SKM-1 (cell line): Measurements from ENCODE around the gene NPAS3.

Experiments
- DNase-seq: peaks from one replicate; lab custom pipeline; 2025; ENCODE audit not compliant: unreplicated experiment; lab: John Stamatoyannopoulos, UW

NPAS3 gene

GRCh38 chr14:33010495-33010894 is 71.8 kb downstream of the NPAS3 start:
- no peak for DNase-seq

DNA sequence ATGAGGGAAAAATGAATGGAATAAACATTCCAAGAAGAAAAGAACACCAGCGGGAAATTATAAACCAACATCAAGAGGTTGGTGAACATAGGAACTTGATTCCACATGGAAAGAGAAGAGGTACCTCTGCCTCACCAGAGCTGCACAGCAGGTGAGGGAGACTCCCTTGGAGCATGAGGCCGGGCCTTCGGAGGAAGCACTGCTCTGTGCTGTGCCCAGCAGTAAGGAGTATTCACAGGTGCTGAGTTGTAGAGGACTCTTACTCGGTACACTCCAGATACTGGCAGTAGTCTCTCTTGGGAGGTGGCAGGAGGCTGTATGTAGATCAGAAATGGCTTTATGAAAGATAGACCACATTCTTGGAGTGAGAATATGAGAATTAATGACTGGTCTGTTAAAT is 76.0 kb downstream of the NPAS3 start:
- DNase-seq = no peak

DNA sequence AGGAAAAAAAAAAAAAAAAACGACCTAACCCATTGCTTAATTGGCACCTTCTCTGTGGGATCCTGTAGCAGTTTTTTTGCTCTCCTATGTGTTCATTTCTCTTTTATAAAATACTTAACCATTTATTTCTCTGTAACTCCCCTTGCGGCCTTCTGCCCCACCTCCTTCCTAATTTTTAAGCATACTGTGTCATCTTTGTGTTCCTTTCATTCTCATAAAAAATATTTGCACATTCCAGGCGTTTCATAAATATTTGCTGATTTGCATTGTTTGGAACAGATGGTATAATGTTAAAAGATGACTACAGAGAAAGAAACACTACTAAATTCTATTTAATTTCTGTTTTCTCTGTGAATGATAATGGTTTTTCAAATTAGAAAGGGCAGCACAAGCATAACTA is 77.9 kb downstream of the NPAS3 start:
- no peak for DNase-seq

DNA sequence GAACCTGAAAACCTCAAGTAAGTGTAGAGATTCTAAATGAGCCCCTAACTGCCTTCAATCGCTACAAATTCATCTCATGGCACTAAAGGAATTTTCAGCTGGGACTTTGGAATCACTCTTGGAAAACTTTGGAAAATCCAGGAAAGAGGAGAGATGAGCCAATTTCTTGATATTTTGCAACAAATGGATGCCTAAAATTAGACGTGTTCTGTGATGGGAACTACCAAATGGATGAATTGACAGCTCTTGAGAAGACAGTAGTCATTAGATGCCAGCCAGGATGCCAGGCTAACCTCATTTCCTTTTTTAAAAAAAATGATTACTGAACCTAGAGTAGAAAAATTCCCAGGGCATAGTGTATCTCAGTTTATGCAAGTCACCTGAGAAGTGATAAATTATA is 78.3 kb downstream of the NPAS3 start:
- DNase-seq = no peak

- no peak for DNase-seq
These were observed 80.7 kb downstream of the NPAS3 start for GRCh38 chr14:33019346-33019745.

- DNase-seq = no peak
These were observed 88.3 kb downstream of the NPAS3 start for GRCh38 chr14:33026850-33027430.

DNA sequence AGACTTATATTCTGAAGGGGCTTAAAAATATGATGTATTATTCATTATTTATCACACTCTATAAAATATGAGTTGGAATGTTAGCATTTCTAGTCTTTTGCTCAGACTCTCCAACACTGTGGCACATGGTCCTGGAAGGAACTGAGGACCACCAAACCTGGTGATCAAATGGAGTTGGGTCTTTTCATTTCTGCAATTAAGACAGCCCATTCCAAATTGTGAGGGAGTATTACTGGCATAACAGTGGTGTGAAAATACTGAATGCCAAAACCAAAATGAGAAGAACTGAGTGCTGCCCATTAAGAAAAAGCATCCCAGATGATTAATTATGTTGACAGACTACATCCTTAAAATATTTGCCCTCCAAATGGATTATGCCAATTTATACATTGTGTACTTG is 90.8 kb downstream of the NPAS3 start:
- no peak for DNase-seq

DNA sequence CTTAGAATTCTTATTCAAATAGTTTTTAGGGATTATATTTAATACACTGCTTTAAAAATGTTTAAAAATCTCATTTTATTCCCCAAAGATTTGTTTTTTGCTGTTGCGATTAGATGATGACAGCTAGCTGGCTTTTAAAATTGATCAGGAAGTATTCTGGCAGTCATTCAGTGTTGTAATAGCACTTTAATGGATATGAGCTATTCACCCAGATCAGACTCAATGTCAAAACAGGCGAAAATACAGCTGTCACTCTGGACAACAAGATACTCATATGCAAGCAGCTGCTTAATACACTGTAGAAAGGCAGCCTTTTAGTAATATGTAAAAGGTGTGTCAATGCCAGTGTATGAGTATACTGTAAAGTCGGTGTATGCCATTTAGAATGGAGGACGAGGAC is 91.7 kb downstream of the NPAS3 start:
- no peak for DNase-seq

- no peak for DNase-seq
These were observed 96.9 kb downstream of the NPAS3 start for GRCh38 chr14:33035416-33036194.

DNA sequence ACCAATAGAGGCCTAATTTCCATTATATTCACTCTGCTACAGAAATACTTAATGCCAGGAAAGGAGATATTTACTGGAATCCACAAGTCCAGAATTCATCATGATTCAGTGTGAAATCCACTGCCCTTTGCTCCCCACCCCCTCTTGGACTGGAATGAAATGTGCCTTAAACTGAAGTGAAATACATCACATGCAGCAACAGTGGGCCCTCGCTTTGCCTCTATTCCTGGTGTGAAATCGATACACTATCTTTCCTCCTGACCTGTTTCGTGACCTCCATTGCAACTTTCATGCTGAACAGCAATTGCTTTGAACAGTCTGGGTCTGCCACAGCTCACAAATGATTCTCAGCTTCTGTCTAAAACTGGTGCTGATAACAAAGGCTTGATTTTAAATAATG is 100.6 kb downstream of the NPAS3 start:
- no peak for DNase-seq

- DNase-seq = no peak
These were observed 101.9 kb downstream of the NPAS3 start for GRCh38 chr14:33040372-33041140.

DNA sequence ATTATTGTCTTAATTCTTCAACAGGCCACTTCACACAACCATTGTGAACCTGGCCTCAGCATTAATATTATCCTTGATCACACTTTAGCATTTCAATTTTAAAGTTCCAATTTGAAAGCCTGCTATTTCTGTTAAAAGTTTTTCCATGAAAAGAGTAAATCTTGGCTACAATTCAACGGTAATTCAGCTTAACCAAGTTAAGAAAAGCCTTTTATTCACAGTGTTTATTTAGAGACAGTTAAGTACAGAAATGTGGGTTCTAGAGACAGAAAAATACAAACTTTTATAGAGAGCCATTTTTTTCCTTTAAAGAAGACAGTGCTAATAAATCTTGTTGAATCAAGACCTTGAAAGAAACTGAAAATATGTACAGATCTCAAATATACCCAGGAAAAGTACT is 103.9 kb downstream of the NPAS3 start:
- no peak for DNase-seq

DNA sequence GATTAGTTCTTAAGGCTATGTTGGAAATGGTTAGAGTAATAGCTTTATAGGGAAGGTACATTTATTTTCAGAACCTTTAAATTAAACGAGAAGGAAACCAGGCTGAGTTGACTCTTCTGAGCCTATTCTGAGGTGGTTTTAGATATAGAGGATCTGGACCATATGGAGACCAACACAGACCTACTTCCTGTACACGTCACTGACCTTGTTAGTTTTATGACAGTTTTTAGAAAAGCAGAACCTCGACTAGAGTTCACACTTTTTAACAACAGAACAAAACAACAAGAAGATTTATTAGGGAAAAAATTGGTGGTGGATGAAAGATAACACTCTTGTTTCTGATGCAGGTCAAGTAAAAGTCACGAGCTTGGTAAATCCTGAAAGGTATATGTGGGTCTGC is 107.1 kb downstream of the NPAS3 start:
- DNase-seq = no peak

GRCh38 chr14:33052943-33053342 is 114.3 kb downstream of the NPAS3 start:
- DNase-seq = no peak

DNA sequence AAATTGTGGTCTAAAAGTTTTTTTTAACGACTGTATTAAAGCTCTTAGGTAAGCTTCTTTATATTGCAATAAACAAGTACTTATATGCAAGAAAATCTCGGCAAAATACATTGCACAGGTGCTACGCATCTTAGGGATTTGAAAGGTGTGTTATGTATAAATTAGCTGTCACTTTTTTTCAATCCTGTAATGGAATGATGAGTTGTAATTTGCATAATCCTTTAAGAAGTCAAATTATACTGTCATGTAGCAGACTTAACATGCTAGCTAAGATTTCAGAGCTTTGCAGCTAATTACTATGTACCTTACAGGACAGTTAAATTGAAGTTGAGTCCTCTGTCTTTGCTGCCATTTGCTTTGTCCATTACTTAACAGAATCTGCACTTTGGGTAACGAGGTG is 117.5 kb downstream of the NPAS3 start:
- no peak for DNase-seq

- no peak for DNase-seq
These were observed 118.9 kb downstream of the NPAS3 start for GRCh38 chr14:33057585-33057984.

- DNase-seq = no peak
These were observed 123.1 kb downstream of the NPAS3 start for GRCh38 chr14:33061667-33062325.

DNA sequence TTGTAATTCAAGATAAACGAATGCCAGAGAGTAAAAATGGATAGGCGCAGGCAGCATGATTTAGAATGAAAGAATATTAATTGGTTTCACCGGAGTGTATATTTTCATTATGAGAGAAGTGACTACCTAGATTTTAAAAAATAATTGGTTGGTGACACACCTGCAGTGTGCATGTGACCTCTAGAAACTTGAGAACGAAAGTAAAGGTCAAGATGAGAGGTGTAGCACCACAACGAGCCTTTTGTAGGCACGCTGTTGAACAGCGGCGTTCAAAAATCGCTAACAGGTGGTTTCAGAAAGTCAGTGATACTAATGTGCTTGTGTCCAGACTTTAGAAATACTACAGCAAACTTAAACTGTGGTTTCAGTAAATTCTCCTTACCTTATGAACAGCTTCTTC is 123.8 kb downstream of the NPAS3 start:
- DNase-seq = no peak

DNA sequence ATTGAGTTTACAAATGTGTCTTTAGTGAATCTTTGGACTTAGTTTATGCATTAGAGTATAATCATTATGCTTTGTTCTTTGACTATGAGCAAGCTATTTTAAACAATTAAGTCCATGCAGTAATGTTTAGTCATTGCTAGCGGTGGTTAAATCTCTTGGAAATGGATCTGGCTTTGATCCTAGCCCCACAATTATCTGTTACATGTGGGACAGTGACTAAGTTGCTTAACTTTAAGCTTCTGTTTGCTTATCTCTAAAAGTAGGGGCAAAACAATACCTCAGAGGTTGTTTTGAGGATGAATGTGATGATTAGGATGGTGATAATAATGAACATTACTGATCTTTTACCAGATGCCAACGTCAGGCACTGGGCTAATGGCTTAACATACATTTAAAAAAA is 124.2 kb downstream of the NPAS3 start:
- no peak for DNase-seq

DNA sequence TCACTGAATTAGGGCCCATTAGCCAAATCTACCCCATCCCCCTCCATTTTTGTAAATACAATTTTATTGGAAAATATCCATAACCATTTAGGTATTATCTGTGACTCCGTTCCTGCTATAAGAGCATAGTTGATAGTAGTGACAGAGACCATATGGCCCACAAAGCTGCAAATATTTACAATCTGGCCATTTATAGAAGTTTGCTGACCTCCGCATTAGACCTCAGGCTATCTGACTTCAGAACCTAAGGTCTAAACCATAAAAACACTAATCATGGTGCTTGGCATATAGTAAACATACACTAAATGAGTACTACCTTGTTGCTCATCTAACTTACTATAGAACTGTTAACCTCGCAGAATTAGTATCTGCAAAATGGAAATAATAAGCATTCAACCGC is 124.8 kb downstream of the NPAS3 start:
- no peak for DNase-seq

DNA sequence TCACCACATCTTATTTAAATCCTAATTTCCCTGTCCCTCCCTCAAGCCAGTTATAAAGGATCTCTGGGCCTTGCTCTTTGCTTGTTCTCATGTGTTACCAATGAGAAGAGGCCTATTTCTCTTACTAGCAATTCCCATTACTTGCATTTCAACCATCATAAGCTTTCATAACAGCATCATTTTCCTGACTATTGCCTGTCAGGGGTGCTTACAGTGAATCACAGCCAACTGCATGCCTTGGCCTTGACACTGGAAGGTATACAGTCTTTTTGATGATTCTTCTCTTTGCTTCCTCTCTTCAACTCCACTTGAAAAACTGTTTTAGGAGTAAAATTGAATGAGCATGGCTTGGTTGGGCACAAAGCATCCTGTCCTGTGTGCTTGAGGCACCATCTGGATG is 127.0 kb downstream of the NPAS3 start:
- DNase-seq = no peak

DNA sequence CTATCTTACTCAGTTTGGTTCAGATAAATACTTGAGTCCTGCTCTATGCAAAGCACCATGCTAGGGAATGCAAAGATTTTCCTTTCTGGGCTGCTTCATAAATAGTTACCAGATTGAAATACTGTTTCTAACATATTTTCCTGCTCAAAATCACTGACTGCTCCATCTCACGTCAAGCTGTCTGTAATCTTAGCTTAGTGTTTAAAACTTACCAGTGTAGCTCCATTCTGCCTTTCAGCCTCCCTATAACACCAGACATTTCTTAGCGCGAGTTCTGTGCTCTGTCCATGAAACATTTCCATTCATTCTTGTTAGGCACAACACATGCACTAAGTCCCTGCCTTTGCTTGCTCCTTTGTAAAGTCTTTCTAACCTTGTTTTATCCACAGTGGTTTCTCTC is 129.4 kb downstream of the NPAS3 start:
- DNase-seq = no peak
